NCI-H1092 treated with DMSO at 0.1 percent for 48 hours (cell line): ENCODE data around the gene SLC26A1.

Source experiments
- DNase-seq: peaks from one replicate; lab custom pipeline; 2025; lab: John Stamatoyannopoulos, UW

SLC26A1 gene, protein sequence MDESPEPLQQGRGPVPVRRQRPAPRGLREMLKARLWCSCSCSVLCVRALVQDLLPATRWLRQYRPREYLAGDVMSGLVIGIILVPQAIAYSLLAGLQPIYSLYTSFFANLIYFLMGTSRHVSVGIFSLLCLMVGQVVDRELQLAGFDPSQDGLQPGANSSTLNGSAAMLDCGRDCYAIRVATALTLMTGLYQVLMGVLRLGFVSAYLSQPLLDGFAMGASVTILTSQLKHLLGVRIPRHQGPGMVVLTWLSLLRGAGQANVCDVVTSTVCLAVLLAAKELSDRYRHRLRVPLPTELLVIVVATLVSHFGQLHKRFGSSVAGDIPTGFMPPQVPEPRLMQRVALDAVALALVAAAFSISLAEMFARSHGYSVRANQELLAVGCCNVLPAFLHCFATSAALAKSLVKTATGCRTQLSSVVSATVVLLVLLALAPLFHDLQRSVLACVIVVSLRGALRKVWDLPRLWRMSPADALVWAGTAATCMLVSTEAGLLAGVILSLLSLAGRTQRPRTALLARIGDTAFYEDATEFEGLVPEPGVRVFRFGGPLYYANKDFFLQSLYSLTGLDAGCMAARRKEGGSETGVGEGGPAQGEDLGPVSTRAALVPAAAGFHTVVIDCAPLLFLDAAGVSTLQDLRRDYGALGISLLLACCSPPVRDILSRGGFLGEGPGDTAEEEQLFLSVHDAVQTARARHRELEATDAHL

DNA sequence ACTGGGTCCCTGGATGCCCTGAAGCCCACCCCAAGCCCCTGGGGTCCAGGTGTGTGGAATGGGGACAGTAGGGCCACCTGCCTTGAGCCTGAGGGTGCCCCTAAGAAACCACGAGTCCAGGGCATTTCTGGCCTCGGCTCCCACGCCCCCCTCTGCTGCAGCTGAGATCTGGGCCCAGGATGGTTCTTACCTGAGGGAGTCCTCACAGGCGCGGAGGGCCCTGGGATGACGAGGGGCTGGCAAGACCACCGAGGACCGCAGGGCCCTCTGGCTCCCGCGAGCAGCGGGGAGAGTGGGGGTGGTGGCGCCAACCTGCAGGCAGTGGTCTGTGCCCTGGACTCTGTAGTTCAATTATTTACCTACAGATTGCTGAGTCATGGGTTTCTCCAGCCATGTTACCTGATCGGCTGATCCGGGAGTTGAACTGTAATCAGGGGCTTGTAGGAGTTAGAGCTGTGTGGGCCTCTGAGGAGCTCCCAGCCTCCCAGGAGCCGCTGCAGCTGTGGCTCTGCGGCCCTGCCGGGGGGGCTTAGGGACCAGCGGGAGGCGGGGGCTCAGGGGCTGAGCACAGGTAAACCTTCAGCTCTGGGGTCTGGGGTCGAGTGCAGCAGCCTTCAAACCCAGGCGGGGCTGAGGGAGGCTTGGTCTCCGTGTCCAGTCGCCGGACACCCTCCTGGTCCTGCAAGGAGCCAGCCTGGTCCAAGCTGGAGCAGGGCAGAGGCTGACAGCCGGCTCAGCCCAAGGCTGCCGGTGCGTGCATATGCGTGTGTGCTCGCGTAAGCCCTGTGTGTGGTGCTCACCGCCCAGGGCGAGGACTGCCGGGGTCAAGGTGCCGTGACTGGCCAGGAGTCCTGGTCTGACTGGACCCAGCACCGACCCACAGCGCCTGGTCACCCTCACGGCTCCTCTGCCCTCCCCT lies at the start of gene SLC26A1:
Gene SLC26A1 (minus strand): TSS at position 294 of the 919 bp plus-strand sequence. CDS start 1,701 bp downstream, outside the sequence.
- no peak for DNase-seq

DNA sequence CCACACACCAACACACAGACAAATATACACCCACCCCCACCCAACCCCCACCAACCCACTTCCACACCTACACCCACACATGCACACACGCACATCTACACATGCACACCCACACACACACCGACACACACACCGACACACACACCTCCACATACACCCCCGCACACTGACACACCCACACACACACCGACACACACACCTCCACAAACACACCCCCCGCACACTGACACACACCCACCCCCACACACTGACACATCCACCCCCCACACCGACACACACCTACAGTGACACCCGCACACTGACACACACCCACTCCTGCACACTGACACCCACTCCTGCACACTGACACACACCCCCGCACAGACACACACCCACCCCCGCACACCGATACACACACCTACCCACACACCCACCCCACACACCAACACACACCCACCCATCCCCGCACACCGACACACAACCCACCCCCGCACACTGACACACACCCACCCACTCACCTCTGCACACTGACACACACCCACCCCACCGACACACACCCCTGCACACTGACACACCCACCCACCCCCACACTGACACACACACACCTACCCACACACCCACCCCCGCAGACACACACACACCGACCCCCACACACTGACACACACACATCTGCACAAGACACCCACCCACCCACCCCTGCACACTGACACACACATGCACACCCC lies 49.3 kb upstream of the SLC26A1 start:
- no peak for DNase-seq

DNA sequence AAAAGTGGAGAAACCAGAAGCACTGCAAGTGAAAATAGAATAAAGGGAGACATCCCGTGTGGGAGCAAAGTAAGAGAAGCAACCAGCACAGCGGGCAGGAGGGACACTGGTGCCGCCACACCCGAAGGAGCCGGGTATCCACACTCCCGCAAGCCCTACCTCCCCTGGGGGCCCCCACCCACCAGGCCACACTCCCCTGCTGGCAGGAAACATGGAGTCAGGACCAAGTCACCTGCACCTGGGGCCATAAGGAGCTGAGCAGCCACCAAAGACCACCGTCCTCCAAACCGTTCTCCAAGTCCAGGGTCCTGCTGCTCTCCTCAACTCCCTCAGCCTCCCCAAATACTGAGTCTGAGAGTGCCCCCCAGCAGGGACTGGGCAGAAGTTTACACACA lies 48.7 kb upstream of the SLC26A1 start:
- DNase-seq: no peak

- DNase-seq: no peak
Measured at GRCh38 chr4:1041147-1041935, 48.1 kb upstream of the SLC26A1 start.

- no peak for DNase-seq
Measured at GRCh38 chr4:1040344-1041146, 47.3 kb upstream of the SLC26A1 start.

DNA sequence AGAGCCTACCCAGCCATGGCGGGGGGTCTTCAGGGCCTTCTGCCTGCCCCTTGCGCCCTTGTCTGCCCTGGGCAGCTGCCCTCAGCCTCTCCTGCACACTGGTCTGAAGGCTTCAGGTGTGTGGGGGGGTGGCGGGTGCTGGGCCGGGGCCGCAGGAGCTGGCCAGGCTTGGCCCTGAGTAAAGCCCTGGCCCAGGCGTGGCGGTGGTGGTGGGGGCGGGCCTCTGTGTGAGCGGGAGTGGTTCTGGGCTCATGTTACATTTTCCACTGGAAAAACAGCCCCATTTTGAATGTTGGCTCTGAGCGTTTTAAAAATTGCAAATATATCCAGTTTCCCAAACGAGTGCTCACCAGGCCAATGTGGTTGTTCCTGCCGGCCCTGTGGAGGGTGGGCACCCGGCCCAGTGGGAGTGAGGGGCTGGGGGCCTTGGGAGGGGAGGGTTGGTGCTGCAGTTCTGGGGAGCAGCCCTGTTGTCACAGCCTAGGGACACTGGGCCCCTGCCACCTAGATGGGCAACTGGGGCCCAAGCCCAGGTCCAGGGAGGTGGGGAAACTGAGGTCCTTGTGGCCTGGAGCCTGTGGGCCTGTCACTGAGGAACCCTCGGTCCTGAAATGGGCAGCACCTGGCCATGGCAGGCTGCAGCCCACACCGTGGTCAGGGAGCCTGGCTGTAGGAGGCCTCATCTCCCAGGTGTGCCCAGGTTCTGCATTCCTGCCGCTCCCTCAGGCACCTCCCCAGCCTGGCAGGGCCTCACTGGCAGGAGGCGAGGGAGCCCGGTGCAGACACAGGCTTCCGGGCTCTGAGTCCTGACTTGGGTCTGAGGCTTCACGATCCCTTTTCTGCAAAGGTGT lies 46.5 kb upstream of the SLC26A1 start:
- DNase-seq: no peak

- DNase-seq: no peak
Measured at GRCh38 chr4:1038948-1039492, 45.8 kb upstream of the SLC26A1 start.

DNA sequence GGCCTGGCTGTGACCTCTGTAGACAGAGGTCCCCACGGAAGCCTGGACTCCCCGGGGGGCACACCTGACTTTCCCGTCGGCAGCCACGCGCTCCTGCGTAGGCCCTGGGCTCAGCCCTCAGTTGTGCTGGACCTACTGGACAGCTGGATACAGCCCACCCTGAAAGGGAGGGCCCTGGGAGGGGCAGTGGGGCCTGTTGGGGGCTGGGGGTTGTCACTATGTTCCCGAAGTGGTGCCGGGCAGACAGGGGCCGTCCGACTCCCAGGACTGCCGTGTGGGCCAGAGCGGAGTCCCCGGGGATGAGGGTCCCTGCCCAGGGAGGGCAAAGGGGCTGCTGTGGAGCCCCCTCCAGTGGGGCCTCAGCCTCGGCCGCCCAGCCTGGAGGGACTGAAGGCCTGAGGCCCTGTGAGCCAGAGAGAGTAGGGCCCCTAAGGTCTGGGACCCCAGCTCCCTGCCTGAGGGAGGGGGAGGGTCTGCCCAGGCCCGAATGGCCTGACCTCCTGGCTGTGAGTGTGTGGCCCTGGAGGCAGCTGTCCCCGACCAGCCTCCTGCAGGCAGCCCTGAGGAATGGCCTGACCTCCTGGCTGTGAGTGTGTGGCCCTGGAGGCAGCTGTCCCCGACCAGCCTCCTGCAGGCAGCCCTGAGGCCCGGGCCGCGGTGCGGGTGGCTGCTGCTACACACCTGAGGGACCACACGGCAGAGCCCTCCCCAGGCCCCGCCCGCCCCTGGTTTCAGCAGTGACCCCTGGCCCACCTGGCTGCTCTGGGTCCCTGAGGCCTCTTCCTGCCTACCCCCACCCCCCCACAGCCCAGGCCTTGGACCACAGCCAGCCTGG lies 44.0 kb upstream of the SLC26A1 start:
- DNase-seq: no peak

GRCh38 chr4:1036095-1036494 lies 42.9 kb upstream of the SLC26A1 start:
- DNase-seq: no peak

DNA sequence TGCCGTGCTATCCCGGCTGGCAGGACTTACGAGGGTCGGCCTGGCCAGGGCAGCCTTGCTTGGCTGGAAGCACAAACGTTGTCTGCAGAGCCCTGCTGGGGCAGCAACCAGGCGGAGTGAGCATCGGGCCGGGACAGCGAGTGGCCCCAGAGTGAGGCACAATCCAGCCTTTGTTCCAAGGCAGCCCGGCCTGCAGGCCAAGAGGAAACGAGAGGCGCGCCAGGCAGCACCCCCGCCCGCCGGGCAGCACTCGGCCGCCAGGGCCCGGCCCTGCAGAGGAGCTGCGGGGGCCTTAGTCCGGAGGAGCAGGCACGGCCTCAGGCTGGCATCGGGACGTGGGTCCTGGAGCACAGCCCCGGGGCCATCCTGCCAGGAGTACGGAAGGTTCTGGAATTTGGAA lies 42.3 kb upstream of the SLC26A1 start:
- no peak for DNase-seq

GRCh38 chr4:1033840-1034551 lies 40.8 kb upstream of the SLC26A1 start:
- DNase-seq: no peak

DNA sequence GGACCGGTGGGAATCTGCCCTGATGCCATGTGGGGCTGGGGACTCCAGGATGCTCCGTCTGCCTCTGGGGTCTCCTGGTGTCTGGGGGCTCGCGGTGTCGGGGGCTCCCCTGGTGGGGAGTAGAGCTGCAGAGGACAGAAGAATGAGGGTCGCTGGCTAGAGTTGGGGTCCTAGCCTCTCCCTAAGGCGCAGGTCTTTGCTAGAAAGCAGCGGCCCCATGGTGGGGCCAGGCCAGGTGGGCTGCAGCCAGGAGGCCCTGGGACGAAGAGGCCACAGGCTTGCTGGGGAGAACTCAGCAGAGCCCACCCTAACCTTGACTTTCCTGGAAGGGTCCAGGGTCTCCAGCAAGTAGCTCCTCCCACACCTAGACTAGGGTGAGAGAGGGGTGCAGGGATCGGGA lies 39.7 kb upstream of the SLC26A1 start:
- no peak for DNase-seq

DNA sequence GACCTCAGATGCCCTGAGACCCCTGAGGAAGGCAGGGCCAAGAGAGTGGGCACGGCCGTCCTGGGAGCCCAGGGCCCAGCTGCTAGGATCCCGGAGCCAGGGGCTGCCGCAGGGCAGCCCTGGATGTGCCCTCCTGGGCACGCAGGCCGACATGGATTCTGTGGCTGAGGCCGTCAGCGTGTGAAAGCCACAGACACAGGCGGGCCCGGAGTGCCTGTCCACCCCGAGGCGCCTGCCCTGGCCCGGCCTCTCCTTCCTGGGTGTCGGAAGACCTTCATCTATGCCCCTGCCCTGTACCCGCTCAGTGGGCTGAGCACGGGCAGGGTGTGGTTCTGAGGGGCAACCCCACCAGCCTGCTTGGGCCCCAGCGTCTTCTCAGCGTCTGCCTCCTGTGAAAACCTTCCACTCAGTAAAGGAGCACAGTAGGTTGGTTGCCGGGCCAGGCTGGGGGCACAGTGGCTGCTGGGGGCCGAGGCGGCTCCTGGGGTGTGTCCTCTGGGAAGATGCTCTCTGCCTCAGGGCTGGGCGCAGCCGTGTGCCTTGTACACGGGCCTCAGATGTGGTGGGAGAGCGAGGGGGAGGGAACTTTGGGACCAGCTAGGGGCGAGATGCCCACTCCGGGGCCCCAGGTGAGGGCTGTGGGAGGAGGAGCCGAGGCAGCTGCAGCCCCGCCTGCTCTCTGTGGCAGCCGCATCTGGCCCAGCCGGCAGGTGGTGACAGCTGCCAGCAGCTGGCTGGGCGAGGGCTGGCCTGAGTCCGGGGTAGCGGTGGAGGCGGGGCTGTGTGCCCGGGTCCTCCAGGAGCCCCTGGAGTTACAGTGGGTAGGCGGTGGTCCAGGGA lies 39.0 kb upstream of the SLC26A1 start:
- no peak for DNase-seq

GRCh38 chr4:1031346-1031745 lies 38.1 kb upstream of the SLC26A1 start:
- DNase-seq: no peak

DNA sequence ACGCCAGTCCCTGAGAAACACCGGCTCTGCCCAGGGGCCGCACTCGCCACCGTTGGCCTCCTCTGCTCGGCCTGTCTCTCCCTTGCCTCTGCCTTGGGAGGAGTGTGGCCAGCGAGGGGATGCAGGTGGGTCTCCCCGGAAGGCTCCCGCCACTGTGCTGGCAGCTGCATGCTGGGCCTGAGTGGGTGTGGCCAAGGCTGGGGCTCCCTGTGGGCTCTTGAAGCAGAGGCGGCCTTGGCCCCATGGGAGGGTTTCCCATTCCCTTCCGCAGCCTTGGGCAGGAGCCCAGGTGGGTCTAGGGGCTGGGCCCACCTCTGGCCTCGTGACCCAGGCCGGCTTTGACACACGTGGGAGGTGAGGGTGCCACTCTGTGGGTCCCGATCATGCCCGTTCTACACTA lies 37.4 kb upstream of the SLC26A1 start:
- DNase-seq: no peak

- no peak for DNase-seq
Measured at GRCh38 chr4:1030031-1030430, 36.8 kb upstream of the SLC26A1 start.
